ENCODE measurements around the gene GAB2.

GRCh38 chr11:78171951-78172350, 245.7 kb downstream of the GAB2 start:
- TF ChIP-seq POLR2AphosphoS5 (IDR thresholded peaks at IDR 0.05; ENCODE audit: borderline replicate concordance, low read depth, low read length), result no peak
- no peak for TF ChIP-seq EZH2 (IDR thresholded peaks at IDR 0.05)
- TF ChIP-seq FOXP2 (optimal IDR thresholded peaks at IDR 0.05; ENCODE audit: control extremely low read depth, extremely low read length, insufficient read depth), result no peak

All from SK-N-MC (cell line).